ENCODE data around the gene PDE11A. TPM values are rescaled to one million over a fixed set of nuclear protein-coding genes. Genes with fewer than 3 reads are reported as not detected.

Gene PDE11A
- total and polyA plus RNA-seq, 8 donors: 0.28 to 5.0 (median 1.7) TPM

- WGBS, 2 donors: 58 to 72% methylated on average over 3 of the region's 3 CpGs
These were observed 468.8 kb downstream of the PDE11A start for GRCh38 chr2:177603768-177604167.

GRCh38 chr2:177603181-177603580 lies 469.4 kb downstream of the PDE11A start:
- no peaks in the 10 kb centered on the region for H3K36me3 ChIP-seq
- TF ChIP-seq CTCF (IDR thresholded peaks at IDR 0.05): no peak
- 82 to 87% methylated on average over 5 of the region's 5 CpGs for WGBS, 2 donors
- no peak for DNase-seq
- H3K9me3 ChIP-seq: no peaks in the 10 kb centered on the region
- intact Hi-C loops (cut with DNase I): loop anchor here in 1 of 3 donors (10.0 kb wide), 1 partner anchor 108 kb away; no protein-coding TSS in a partner anchor
- no peak overlapping the region for H3K4me3 ChIP-seq
- ATAC-seq: no peak
- H3K27ac ChIP-seq: no peak overlapping the region
- no peak for FAIRE-seq
- no peaks in the 10 kb centered on the region for H3K27me3 ChIP-seq
- H3K4me1 ChIP-seq: peaks cover 0 to 3% (median 0%) of the 10 kb centered on the region in 3 donors

More at GRCh38 chr2:177603768-177604167, 468.8 kb downstream of the PDE11A start:
- H3K36me3 ChIP-seq: no peaks in the 10 kb centered on the region
- DNase-seq: no peak
- intact Hi-C loops (cut with DNase I): loop anchor here in 1 of 3 donors (10.0 kb wide), 1 partner anchor 109 kb away; no protein-coding TSS in a partner anchor
- no peaks in the 10 kb centered on the region for H3K27me3 ChIP-seq
- no peak for TF ChIP-seq CTCF (IDR thresholded peaks at IDR 0.05)
- H3K27ac ChIP-seq: no peak overlapping the region
- no peak for ATAC-seq
- no peaks in the 10 kb centered on the region for H3K9me3 ChIP-seq
- no peak overlapping the region for H3K4me3 ChIP-seq
- H3K4me1 ChIP-seq: peaks cover 0 to under 1% (median 0%) of the 10 kb centered on the region in 3 donors
- no peak for FAIRE-seq

- Histone ChIP-seq H3K4me1 (peaks cover 0 to 3% (median 0%) of the 10 kb centered on the region in 3 donors), H3K36me3 (no peaks in the 10 kb centered on the region), H3K4me3 (no peak overlapping the region), H3K27me3 (no peaks in the 10 kb centered on the region), H3K9me3 (no peaks in the 10 kb centered on the region), H3K27ac (no peak overlapping the region)
- ATAC-seq (no peak), FAIRE-seq (no peak), DNase-seq (no peak)
- intact Hi-C loops (cut with DNase I): loop anchor here in 1 of 3 donors (10.0 kb wide), 1 partner anchor 108 kb away; no protein-coding TSS in a partner anchor
- no peak for TF ChIP-seq CTCF (IDR thresholded peaks at IDR 0.05)
- 55 to 60% methylated on average over 2 of the region's 2 CpGs for WGBS, 2 donors
These were observed 469.9 kb downstream of the PDE11A start for GRCh38 chr2:177602611-177603164.

- Histone ChIP-seq H3K4me1 (peaks cover 0 to 3% (median 0%) of the 10 kb centered on the region in 3 donors), H3K27ac (no peak overlapping the region), H3K27me3 (no peaks in the 10 kb centered on the region), H3K36me3 (no peaks in the 10 kb centered on the region), H3K9me3 (no peaks in the 10 kb centered on the region), H3K4me3 (no peak overlapping the region)
- TF ChIP-seq CTCF (IDR thresholded peaks at IDR 0.05): no peak
- 50 to 60% methylated on average over 2 of the region's 2 CpGs for WGBS, 2 donors
- ATAC-seq (no peak), DNase-seq (no peak), FAIRE-seq (no peak)
- intact Hi-C loops (cut with DNase I): loop anchor here in 1 of 3 donors (10.0 kb wide), 1 partner anchor 106 kb away; no protein-coding TSS in a partner anchor
These were observed 471.7 kb downstream of the PDE11A start for GRCh38 chr2:177600917-177601316.

GRCh38 chr2:177599956-177600355 lies 472.6 kb downstream of the PDE11A start:
- Histone ChIP-seq H3K36me3 (no peaks in the 10 kb centered on the region), H3K4me3 (no peak overlapping the region), H3K9me3 (no peaks in the 10 kb centered on the region), H3K27ac (no peak overlapping the region), H3K4me1 (peaks cover 0 to 3% (median 0%) of the 10 kb centered on the region in 3 donors), H3K27me3 (no peaks in the 10 kb centered on the region)
- ATAC-seq (no peak), DNase-seq (no peak), FAIRE-seq (no peak)
- intact Hi-C loops (cut with DNase I): loop anchor here in 1 of 3 donors (10.0 kb wide), 1 partner anchor 105 kb away; no protein-coding TSS in a partner anchor
- WGBS, 2 donors: 59 to 69% methylated on average over 2 of the region's 2 CpGs
- no peak for TF ChIP-seq CTCF (IDR thresholded peaks at IDR 0.05)

Data from pancreas (tissue), 10 donors.